ENCODE results near the gene MATN4.

The MATN4 gene

GRCh38 chr20:45290677-45291355 is 17.3 kb downstream of the MATN4 start:
- DNase-seq (ENCODE audit: low spot score), result peak; percentile 62

GRCh38 chr20:45289942-45290676 is 18.0 kb downstream of the MATN4 start:
- DNase-seq (ENCODE audit: low spot score), result no peak

- DNase-seq (ENCODE audit: low spot score), result no peak
Observed at GRCh38 chr20:45288860-45289259, 19.2 kb downstream of the MATN4 start.

GRCh38 chr20:45288376-45288775 is 19.7 kb downstream of the MATN4 start:
- no peak for DNase-seq (ENCODE audit: low spot score)

- DNase-seq (ENCODE audit: low spot score), result no peak
Observed at GRCh38 chr20:45283551-45284057, 24.5 kb downstream of the MATN4 start.

- DNase-seq (ENCODE audit: low spot score), result no peak
Observed at GRCh38 chr20:45282700-45283550, 25.2 kb downstream of the MATN4 start.

- no peak for DNase-seq (ENCODE audit: low spot score)
Observed at GRCh38 chr20:45279992-45280391, 28.1 kb downstream of the MATN4 start.

GRCh38 chr20:45275338-45275737 is 32.8 kb downstream of the MATN4 start:
- DNase-seq (ENCODE audit: low spot score), result no peak

- DNase-seq (ENCODE audit: low spot score), result no peak
Observed at GRCh38 chr20:45269754-45270270, 38.3 kb downstream of the MATN4 start.

- no peak for DNase-seq (ENCODE audit: low spot score)
Observed at GRCh38 chr20:45269056-45269455, 39.0 kb downstream of the MATN4 start.

GRCh38 chr20:45268531-45268930 is 39.6 kb downstream of the MATN4 start:
- no peak for DNase-seq (ENCODE audit: low spot score)

- DNase-seq (ENCODE audit: low spot score), result no peak
Observed at GRCh38 chr20:45266977-45267376, 41.1 kb downstream of the MATN4 start.

- DNase-seq (ENCODE audit: low spot score), result no peak
Observed at GRCh38 chr20:45263556-45264266, 44.4 kb downstream of the MATN4 start.

GRCh38 chr20:45258664-45259063 is 49.4 kb downstream of the MATN4 start:
- no peak for DNase-seq (ENCODE audit: low spot score)

GRCh38 chr20:45258259-45258658 is 49.8 kb downstream of the MATN4 start:
- DNase-seq (ENCODE audit: low spot score), result no peak

GRCh38 chr20:45257711-45258110 is 50.4 kb downstream of the MATN4 start:
- no peak for DNase-seq (ENCODE audit: low spot score)

GRCh38 chr20:45257161-45257560 is 50.9 kb downstream of the MATN4 start:
- no peak for DNase-seq (ENCODE audit: low spot score)

GRCh38 chr20:45254383-45255262 is 53.5 kb downstream of the MATN4 start, which contains the start of gene SLPI:
Gene SLPI (minus strand): TSS chr20:45254564. CDS start chr20:45254543, 21 bp downstream.
- no peak for DNase-seq (ENCODE audit: low spot score)

- DNase-seq (ENCODE audit: low spot score), result no peak
Observed at GRCh38 chr20:45253261-45253660, 54.8 kb downstream of the MATN4 start.

- DNase-seq (ENCODE audit: low spot score), result no peak
Observed at GRCh38 chr20:45251884-45252560, 56.1 kb downstream of the MATN4 start.
